ENCODE measurements around the gene ANKRD34A. TPM values are rescaled to one million over a fixed set of nuclear protein-coding genes. Genes with fewer than 3 reads are reported as not detected.

The ANKRD34A gene
- total RNA-seq, 1 experiment from 2014 or later: 2.8 TPM

Other genes starting within 250 kb of the ANKRD34A start
- not detected in 2 replicates for gene CD160, start 245.1 kb downstream of the ANKRD34A start, total RNA-seq (2014; rRNA removed)
- 15.2 and 15.9 TPM in 2 replicates for gene RNF115, start 140.5 kb downstream of the ANKRD34A start, total RNA-seq (2014; rRNA removed)
- 35.8 and 41.5 TPM in 2 replicates for gene POLR3C, start 140.4 kb downstream of the ANKRD34A start, total RNA-seq (2014; rRNA removed)
- 2.4 and 3.0 TPM in 2 replicates for gene NUDT17, start 118.9 kb downstream of the ANKRD34A start, total RNA-seq (2014; rRNA removed)
- 25.2 and 27.2 TPM in 2 replicates for gene PIAS3, start 105.5 kb downstream of the ANKRD34A start, total RNA-seq (2014; rRNA removed)
- gene ANKRD35, start 78.7 kb downstream of the ANKRD34A start, total RNA-seq (2014; rRNA removed): 0.07 and 0.40 TPM in 2 replicates
- 0.81 and 1.9 TPM in 2 replicates for gene ITGA10, start 54.5 kb downstream of the ANKRD34A start, total RNA-seq (2014; rRNA removed)
- gene PEX11B, start 45.9 kb downstream of the ANKRD34A start, total RNA-seq (2014; rRNA removed): 27.4 and 31.3 TPM in 2 replicates
- 459 and 482 TPM in 2 replicates for gene RBM8A, start 37.1 kb downstream of the ANKRD34A start, total RNA-seq (2014; rRNA removed)
- 12.5 and 13.6 TPM in 2 replicates for gene LIX1L, start 6.6 kb downstream of the ANKRD34A start, total RNA-seq (2014; rRNA removed)
- gene POLR3GL, start 115 bp upstream of the ANKRD34A start, total RNA-seq (2014; rRNA removed): 3.7 and 8.4 TPM in 2 replicates
- 45.3 and 66.6 TPM in 2 replicates for gene TXNIP, start 32.0 kb upstream of the ANKRD34A start, total RNA-seq (2014; rRNA removed)
- gene HJV, start 57.2 kb upstream of the ANKRD34A start, total RNA-seq (2014; rRNA removed): not detected in 2 replicates
- 1.4 and 1.5 TPM in 2 replicates for gene NBPF10, start 180.2 kb upstream of the ANKRD34A start, total RNA-seq (2014; rRNA removed)